Measurements from ENCODE around the gene PLGRKT.
"Not testable (repeated sequence)": the region's sequence is repeated elsewhere in the genome, so short reads cannot be mapped to it uniquely, and the experiment has no call there.

Gene PLGRKT

GRCh38 chr9:5433328-5433727 lies 4.4 kb downstream of the PLGRKT start:
- in situ Hi-C loops (cut with MboI; ENCODE audit: low sequenced_read_pairs), result loop anchor here (10.0 kb wide), 1 partner anchor 679 kb away; no protein-coding TSS in a partner anchor

DNA sequence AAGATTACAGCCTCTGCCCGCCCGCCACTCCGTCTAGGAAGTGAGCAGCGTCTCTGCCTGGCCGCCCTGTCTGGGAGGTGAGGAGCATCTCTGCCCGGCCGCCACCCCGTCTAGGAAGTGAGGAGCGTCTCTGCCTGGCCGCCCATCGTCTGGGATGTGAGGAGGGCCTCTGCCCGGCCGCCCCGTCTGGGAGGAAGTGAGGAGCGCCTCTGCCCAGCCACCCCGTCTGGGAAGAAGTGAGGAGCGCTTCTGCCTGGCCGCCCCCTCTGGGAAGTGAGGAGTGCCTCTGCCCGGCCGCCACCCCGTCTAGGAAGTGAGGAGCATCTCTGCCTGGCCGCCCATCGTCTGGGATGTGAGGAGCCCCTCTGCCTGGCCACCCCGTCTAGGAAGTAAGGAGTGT lies 4.8 kb downstream of the PLGRKT start:
- in situ Hi-C loops (cut with MboI; ENCODE audit: low sequenced_read_pairs), result loop anchor here (10.0 kb wide), 1 partner anchor 678 kb away; no protein-coding TSS in a partner anchor

- in situ Hi-C loops (cut with MboI; ENCODE audit: low sequenced_read_pairs), result loop anchor here (10.0 kb wide), 1 partner anchor 676 kb away; no protein-coding TSS in a partner anchor
Observed at GRCh38 chr9:5430912-5431311, 6.8 kb downstream of the PLGRKT start.

DNA sequence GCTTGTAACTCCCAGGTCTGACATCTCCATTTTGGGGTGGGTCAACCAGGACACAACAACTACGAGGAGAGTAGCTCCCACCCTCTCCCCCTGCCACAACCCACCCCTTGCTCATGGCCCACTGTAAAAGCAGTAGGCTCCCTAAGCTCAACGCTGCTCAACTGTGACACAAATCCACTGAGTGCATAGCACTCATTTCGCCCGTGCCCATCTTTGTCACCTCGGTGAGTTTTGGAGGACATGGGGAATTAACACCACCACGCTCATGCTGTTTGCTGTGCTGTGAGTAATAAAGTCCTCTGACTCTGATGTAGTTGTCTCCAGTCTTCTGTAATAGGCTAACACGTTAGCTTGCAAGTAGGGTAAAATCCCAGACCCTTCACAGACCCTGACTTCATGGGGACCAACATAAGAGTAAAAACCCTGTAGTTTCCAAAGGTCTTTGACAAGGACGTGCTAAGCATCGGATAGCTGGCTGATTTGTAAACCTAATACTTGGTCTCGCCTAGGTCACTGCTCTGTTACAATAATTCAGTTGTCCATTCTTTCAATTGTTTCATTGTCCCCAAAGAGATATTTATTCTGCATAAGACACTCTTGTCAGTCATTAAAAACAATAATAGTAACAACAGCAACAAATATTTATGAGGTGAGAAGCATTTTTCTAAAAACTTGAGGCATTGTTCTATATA lies 7.7 kb downstream of the PLGRKT start:
- in situ Hi-C loops (cut with MboI; ENCODE audit: low sequenced_read_pairs), result loop anchor here (10.0 kb wide), 1 partner anchor 675 kb away; no protein-coding TSS in a partner anchor

GRCh38 chr9:5428794-5429528 lies 8.8 kb downstream of the PLGRKT start:
- in situ Hi-C loops (cut with MboI; ENCODE audit: low sequenced_read_pairs), result no loop called here

GRCh38 chr9:5428172-5428571 lies 9.6 kb downstream of the PLGRKT start:
- in situ Hi-C loops (cut with MboI; ENCODE audit: low sequenced_read_pairs), result no loop called here

- in situ Hi-C loops (cut with MboI; ENCODE audit: low sequenced_read_pairs), result no loop called here
Observed at GRCh38 chr9:5427005-5427404, 10.7 kb downstream of the PLGRKT start.

DNA sequence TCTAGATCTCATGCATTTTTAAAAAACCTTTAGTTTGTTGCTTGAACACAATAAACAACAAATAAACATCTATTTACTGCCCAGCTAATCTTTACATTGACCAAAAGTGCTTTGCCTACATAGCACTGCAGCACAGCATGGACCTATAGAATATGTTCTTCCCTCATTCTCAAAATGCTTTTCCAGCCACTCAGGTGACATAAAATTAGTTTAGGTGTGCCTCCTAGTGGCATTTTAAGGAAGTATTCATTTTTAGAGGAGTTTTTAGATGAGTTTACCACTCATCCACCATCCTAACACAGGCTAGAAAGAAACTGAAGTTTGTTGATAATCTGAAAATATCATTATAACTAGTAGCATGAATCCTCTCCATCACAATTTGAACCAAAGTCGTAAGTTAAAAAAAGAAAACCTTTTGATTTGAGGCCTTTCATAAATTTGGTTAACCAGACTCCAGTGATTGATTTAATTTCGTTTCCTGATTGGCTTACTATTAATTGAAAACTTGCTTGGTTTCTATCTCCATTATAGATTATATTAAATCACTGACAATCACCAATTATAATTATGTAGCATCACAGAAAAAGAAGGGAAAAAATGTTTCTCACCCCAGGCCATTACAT lies 12.6 kb downstream of the PLGRKT start:
- in situ Hi-C loops (cut with MboI; ENCODE audit: low sequenced_read_pairs), result no loop called here

- in situ Hi-C loops (cut with MboI; ENCODE audit: low sequenced_read_pairs), result no loop called here
Observed at GRCh38 chr9:5422276-5422675, 15.4 kb downstream of the PLGRKT start.

DNA sequence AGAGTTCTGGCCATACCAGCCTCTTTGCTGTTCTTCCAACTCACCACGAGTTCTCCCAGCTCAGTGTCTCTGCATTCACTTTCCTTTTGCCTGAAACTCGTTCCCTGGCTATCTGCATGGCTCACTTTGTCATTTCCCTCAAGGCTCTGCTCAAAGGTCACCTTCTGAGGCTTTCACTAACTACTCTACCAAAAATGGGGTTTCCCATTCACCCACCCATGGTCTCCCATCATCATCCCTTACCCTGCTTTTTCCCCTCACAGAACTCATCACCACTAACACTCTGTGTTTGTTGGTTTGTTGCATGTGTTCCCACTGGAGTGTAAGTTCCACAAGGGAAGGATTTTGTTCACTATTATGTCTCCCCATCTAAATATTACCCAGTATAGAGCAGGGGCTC lies 16.6 kb downstream of the PLGRKT start:
- in situ Hi-C loops (cut with MboI; ENCODE audit: low sequenced_read_pairs), result no loop called here

DNA sequence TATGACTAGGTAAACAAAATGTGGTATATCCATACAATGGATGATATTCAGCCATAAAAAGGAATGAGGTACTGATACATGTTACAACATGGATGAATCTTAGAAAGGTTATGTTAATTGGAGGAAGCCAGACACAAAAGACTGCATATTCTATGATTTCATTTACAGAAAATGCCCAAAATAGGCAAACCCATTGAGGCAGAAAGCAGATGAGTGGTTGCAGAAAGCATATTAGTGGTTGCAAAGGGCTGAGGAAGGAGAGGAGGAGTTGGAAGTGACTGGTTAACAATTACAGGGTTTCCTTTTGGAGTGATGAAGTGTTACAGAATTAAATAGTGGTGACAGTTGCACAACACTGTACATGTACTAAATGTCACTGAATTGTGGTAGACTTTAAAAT lies 17.7 kb downstream of the PLGRKT start:
- in situ Hi-C loops (cut with MboI; ENCODE audit: low sequenced_read_pairs), result no loop called here

GRCh38 chr9:5418481-5418880 lies 19.2 kb downstream of the PLGRKT start:
- in situ Hi-C loops (cut with MboI; ENCODE audit: low sequenced_read_pairs), result no loop called here

DNA sequence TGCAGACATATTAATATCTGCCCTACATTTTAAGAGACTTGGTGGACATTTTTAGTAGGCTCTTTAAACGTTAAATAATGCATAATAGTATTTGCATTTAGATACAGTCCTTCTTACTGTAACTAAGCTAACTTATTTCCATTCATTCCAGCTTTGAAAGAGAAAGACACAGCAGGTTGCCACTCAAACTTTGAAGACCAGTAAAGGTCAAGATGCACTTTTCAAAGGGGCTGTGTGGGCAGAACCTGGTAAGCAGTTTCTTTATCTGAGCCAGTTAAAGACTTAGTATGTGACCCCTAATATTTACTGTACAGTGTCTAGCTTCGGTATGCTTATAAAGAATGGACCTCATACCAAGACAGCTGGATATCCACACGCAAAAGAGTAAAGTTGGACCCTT lies 20.8 kb downstream of the PLGRKT start:
- in situ Hi-C loops (cut with MboI; ENCODE audit: low sequenced_read_pairs), result no loop called here

GRCh38 chr9:5408596-5408995 lies 29.1 kb downstream of the PLGRKT start:
- in situ Hi-C loops (cut with MboI; ENCODE audit: low sequenced_read_pairs), result no loop called here

- in situ Hi-C loops (cut with MboI; ENCODE audit: low sequenced_read_pairs), result no loop called here
Observed at GRCh38 chr9:5402217-5402616, 35.5 kb downstream of the PLGRKT start.

- in situ Hi-C loops (cut with MboI; ENCODE audit: low sequenced_read_pairs), result not testable (repeated sequence)
Observed at GRCh38 chr9:5397547-5397946, 40.2 kb downstream of the PLGRKT start.

- in situ Hi-C loops (cut with MboI; ENCODE audit: low sequenced_read_pairs), result no loop called here
Observed at GRCh38 chr9:5395428-5395827, 42.3 kb downstream of the PLGRKT start.

- in situ Hi-C loops (cut with MboI; ENCODE audit: low sequenced_read_pairs), result not testable (repeated sequence)
Observed at GRCh38 chr9:5393976-5394375, 43.7 kb downstream of the PLGRKT start.

GRCh38 chr9:5393497-5393896 lies 44.2 kb downstream of the PLGRKT start:
- in situ Hi-C loops (cut with MboI; ENCODE audit: low sequenced_read_pairs), result no loop called here

DNA sequence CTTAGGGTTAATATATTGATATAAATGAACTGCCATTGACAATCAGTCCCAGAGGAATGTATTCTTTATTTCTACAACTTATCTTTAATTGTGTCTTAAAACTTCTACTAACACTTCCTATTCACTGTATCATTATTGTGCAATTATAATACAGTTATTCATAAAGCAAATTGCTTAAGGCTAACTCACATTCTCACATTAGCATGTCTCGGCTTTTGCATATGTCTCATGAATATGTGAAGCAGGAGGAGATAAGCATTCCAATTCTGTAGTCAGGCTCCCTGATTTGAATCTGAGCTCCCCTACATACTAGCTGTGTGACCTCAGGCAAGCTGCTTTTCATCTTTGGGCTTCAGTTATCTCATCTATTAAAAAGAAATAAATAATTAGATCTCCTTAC lies 45.4 kb downstream of the PLGRKT start:
- in situ Hi-C loops (cut with MboI; ENCODE audit: low sequenced_read_pairs), result no loop called here

- in situ Hi-C loops (cut with MboI; ENCODE audit: low sequenced_read_pairs), result no loop called here
Observed at GRCh38 chr9:5389109-5389732, 48.5 kb downstream of the PLGRKT start.

Measured in HL-60/S4 treated with phorbol 12-myristate 13-acetate at 8.2 ng/mL for 4 days and 3 days (cell line).